ENCODE results near the gene OTUD6A. TPM values are rescaled to one million over a fixed set of nuclear protein-coding genes. Genes with fewer than 3 reads are reported as not detected.
A peak's percentile ranks its signal among the peaks of the same experiment; 100 is the strongest.

Gene OTUD6A
- total and polyA plus RNA-seq, 9 of the 15 experiments (the other 6 are each of a cell fraction or from before 2014, with no cell fraction given): not detected

- H3K4me3 ChIP-seq: no peak overlapping the region
- H4K20me1 ChIP-seq (replicated peaks; ENCODE audit: control insufficient read depth, insufficient read depth, low read length): no peaks in the 10 kb centered on the region
- BruUV-seq (replicated peaks): no TSS peak
- ChIA-PET CTCF (ENCODE audit: low intra/inter-chr PET ratio) (no interaction called here), POLR2A (no interaction called here)
- no peaks in the 10 kb centered on the region for H3K79me2 ChIP-seq (ENCODE audit: control insufficient read depth, insufficient read depth, low read length)
- H3K27me3 ChIP-seq (ENCODE audit: control insufficient read depth in 2 of 2, insufficient read depth in 2 of 2, low read length in 2 of 2): peaks cover 0 to 8% of the 10 kb centered on the region in 2 experiments; a peak in 2 of 5 replicates
- H3K27ac ChIP-seq (ENCODE audit: extremely low read depth, low read depth, low read length): no peak overlapping the region
- H3K9ac ChIP-seq (ENCODE audit: insufficient read depth in 1 of 2, low read depth in 2 of 2, low read length in 2 of 2): no peak overlapping the region
- no peak for DNase-seq (ENCODE audit: extremely low read depth in 1 of 4, low spot score in 3 of 4)
- H3K36me3 ChIP-seq (ENCODE audit: control insufficient read depth, insufficient read depth, low read length): no peaks in the 10 kb centered on the region
- no peaks in the 10 kb centered on the region for H3K9me3 ChIP-seq (replicated peaks; ENCODE audit: control insufficient read depth, insufficient read depth, low read depth, low read length)
- no peak for FAIRE-seq
- no peak overlapping the region for H2AFZ ChIP-seq (ENCODE audit: low read depth, low read length)
- TF ChIP-seq MAFF (IDR thresholded peaks at IDR 0.05; ENCODE audit: low read length) (peak; percentile 46), E2F3 (CRISPR knock-in tag; IDR thresholded peaks at IDR 0.05) (no peak), MAFG (tag; conservative IDR thresholded peaks at IDR 0.05) (peak; percentile 58; the same call in 1 of the 2 replicates), CREB3L1 (IDR thresholded peaks at IDR 0.05; ENCODE audit: borderline replicate concordance, low read depth) (no peak), C11orf30 (IDR thresholded peaks at IDR 0.05; ENCODE audit: low read depth) (peak; percentile 56; the same call in 1 of the 2 replicates), NUFIP1 (IDR thresholded peaks at IDR 0.05; ENCODE audit: partially characterized antibody) (no peak), MCM3 (IDR thresholded peaks at IDR 0.05) (no peak), BACH1 (tag; IDR thresholded peaks at IDR 0.05) (no peak), ZNF316 (IDR thresholded peaks at IDR 0.05) (peak; percentile 77), ASH1L (IDR thresholded peaks at IDR 0.05; ENCODE audit: borderline replicate concordance, low read depth, partially characterized antibody) (no peak)
- no peak for ATAC-seq
- no peak overlapping the region for H3K4me2 ChIP-seq (ENCODE audit: insufficient read depth, low read length)
- H3K9me1 ChIP-seq (ENCODE audit: control insufficient read depth, insufficient read depth, low read length): no peaks in the 10 kb centered on the region
- in situ Hi-C loops (cut with MboI) (loop anchor here (25.0 kb wide), 1 partner anchor 510 kb away; no protein-coding TSS in a partner anchor), intact Hi-C loops (cut with micrococcal nuclease) (no loop called here)
- no peaks in the 10 kb centered on the region; a peak in 1 of 5 replicates for H3K4me1 ChIP-seq (replicated peaks in 1 of 2; ENCODE audit: control insufficient read depth in 2 of 2, insufficient read depth in 2 of 2, low read length in 2 of 2)
These were observed 15.3 kb upstream of the OTUD6A start for GRCh38 chrX:70046978-70047377.
